ENCODE measurements around the gene SIGLEC7.

DNA sequence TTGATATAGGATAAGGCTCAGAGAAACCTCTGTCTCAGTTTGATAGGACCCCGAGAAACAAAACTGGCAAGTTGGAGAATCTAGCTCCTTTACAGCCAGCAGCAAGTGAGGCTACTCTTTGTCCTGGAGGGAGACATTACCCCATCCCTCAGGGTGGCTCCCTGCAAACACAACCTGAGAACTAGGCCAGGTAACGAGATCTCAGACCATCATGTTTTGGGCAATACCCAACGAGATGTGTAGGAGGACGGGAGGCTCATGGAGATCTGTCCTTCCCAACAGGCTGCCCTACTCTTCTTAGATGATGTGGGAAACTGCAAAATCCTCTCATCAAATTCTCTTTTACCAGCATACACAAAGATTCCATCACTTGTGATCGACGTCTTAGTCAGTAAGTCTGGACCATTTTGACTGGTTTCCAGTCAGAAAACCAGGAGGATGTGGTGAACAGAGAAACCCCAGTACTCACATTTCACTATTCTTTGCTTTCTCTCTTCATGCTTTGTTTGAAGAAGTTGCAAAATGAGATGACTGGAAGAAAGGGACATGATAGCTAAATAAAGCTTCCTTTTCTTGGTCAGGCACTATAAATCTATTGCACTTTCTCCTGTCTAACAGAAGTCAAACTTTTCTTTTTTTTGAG is 27.9 kb upstream of the SIGLEC7 start:
- TF ChIP-seq RAD21 (conservative IDR thresholded peaks at IDR 0.05) (no peak), CTCF (IDR thresholded peaks at IDR 0.05; ENCODE audit: poor library complexity, severe bottlenecking) (no peak), EZH2 (IDR thresholded peaks at IDR 0.05; ENCODE audit: borderline replicate concordance, insufficient read depth, low read length, poor library complexity, severe bottlenecking) (no peak), SMC3 (conservative IDR thresholded peaks at IDR 0.05; ENCODE audit: poor library complexity) (no peak), EP300 (conservative IDR thresholded peaks at IDR 0.05; ENCODE audit: poor library complexity, severe bottlenecking) (no peak)
- TF ChIP-seq, protein P1, sequence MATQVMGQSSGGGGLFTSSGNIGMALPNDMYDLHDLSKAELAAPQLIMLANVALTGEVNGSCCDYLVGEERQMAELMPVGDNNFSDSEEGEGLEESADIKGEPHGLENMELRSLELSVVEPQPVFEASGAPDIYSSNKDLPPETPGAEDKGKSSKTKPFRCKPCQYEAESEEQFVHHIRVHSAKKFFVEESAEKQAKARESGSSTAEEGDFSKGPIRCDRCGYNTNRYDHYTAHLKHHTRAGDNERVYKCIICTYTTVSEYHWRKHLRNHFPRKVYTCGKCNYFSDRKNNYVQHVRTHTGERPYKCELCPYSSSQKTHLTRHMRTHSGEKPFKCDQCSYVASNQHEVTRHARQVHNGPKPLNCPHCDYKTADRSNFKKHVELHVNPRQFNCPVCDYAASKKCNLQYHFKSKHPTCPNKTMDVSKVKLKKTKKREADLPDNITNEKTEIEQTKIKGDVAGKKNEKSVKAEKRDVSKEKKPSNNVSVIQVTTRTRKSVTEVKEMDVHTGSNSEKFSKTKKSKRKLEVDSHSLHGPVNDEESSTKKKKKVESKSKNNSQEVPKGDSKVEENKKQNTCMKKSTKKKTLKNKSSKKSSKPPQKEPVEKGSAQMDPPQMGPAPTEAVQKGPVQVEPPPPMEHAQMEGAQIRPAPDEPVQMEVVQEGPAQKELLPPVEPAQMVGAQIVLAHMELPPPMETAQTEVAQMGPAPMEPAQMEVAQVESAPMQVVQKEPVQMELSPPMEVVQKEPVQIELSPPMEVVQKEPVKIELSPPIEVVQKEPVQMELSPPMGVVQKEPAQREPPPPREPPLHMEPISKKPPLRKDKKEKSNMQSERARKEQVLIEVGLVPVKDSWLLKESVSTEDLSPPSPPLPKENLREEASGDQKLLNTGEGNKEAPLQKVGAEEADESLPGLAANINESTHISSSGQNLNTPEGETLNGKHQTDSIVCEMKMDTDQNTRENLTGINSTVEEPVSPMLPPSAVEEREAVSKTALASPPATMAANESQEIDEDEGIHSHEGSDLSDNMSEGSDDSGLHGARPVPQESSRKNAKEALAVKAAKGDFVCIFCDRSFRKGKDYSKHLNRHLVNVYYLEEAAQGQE (IDR thresholded peaks at IDR 0.05; ENCODE audit: borderline replicate concordance): no peak

Measured in neural cell (in vitro differentiated cells).